NCI-H2227 (cell line): ENCODE measurements around the gene KCNIP4.

Experiments used
- DNase-seq: peaks from one replicate; lab custom pipeline; 2025; ENCODE audit not compliant: unreplicated experiment; lab: John Stamatoyannopoulos, UW

KCNIP4 gene

GRCh38 chr4:21901831-21902230 lies 46.7 kb downstream of the KCNIP4 start:
- no peak for DNase-seq

- no peak for DNase-seq
Measured at GRCh38 chr4:21901281-21901680, 47.3 kb downstream of the KCNIP4 start.

- no peak for DNase-seq
Measured at GRCh38 chr4:21900211-21900610, 48.4 kb downstream of the KCNIP4 start.

- DNase-seq, result no peak
Measured at GRCh38 chr4:21898101-21898500, 50.5 kb downstream of the KCNIP4 start.

GRCh38 chr4:21896767-21897166 lies 51.8 kb downstream of the KCNIP4 start:
- no peak for DNase-seq

- DNase-seq, result no peak
Measured at GRCh38 chr4:21893136-21893535, 55.4 kb downstream of the KCNIP4 start.

- DNase-seq, result no peak
Measured at GRCh38 chr4:21890231-21890630, 58.3 kb downstream of the KCNIP4 start.

- no peak for DNase-seq
Measured at GRCh38 chr4:21888195-21888976, 60.2 kb downstream of the KCNIP4 start.

- no peak for DNase-seq
Measured at GRCh38 chr4:21887481-21887880, 61.1 kb downstream of the KCNIP4 start.

GRCh38 chr4:21885770-21886169 lies 62.8 kb downstream of the KCNIP4 start:
- no peak for DNase-seq

GRCh38 chr4:21885241-21885640 lies 63.3 kb downstream of the KCNIP4 start:
- no peak for DNase-seq

- DNase-seq, result no peak
Measured at GRCh38 chr4:21884615-21885014, 64.0 kb downstream of the KCNIP4 start.

GRCh38 chr4:21882051-21882839 lies 66.3 kb downstream of the KCNIP4 start:
- no peak for DNase-seq

- no peak for DNase-seq
Measured at GRCh38 chr4:21879187-21879586, 69.4 kb downstream of the KCNIP4 start.

GRCh38 chr4:21876711-21877110 lies 71.9 kb downstream of the KCNIP4 start:
- no peak for DNase-seq

GRCh38 chr4:21873145-21873544 lies 75.4 kb downstream of the KCNIP4 start:
- DNase-seq, result no peak

GRCh38 chr4:21872101-21872500 lies 76.5 kb downstream of the KCNIP4 start:
- DNase-seq, result no peak

GRCh38 chr4:21869978-21870745 lies 78.4 kb downstream of the KCNIP4 start:
- DNase-seq, result no peak

GRCh38 chr4:21864686-21865085 lies 83.9 kb downstream of the KCNIP4 start:
- no peak for DNase-seq

- no peak for DNase-seq
Measured at GRCh38 chr4:21862917-21863316, 85.7 kb downstream of the KCNIP4 start.

GRCh38 chr4:21858971-21859370 lies 89.6 kb downstream of the KCNIP4 start:
- no peak for DNase-seq

GRCh38 chr4:21856754-21857153 lies 91.8 kb downstream of the KCNIP4 start:
- DNase-seq, result no peak
